Lower leg skin (tissue), 4 donors: ENCODE measurements around the gene LRRC3C. TPM values are rescaled to one million over a fixed set of nuclear protein-coding genes. Genes with fewer than 3 reads are reported as not detected.
A peak's percentile ranks its signal among the peaks of the same experiment; 100 is the strongest.

Experiments
- DNase-seq, 2 donors: peaks; one replicate each; pipeline ENCODE4 v3.0.0-alpha.2; 2019; ENCODE audit warnings: low spot score in 2 of 2
- H3K4me3 ChIP-seq: fragments of 200-600 bp; sonication (generic); 2 replicates; pipeline ENCODE4 v1.5.1; 2017; ENCODE audit warnings: mild to moderate bottlenecking, low read depth; ENCODE audit not compliant: poor library complexity, severe bottlenecking
- POLR2A ChIP-seq, 2 donors: fragments of 450-650 bp; IDR thresholded peaks; one replicate each; pipeline ENCODE4 v1.6.1; 2016 to 2017; ENCODE audit warnings: antibody characterized with exemption in 2 of 2, mild to moderate bottlenecking in 1 of 2, moderate library complexity in 1 of 2
- WGBS, 2 donors: methylation state at CpG; one replicate each; pipeline ENCODE4 v1.1.5; 2018; 5-methylcytosine and 5-hydroxymethylcytosine counted together
- intact Hi-C: fragments of 100-400 bp; cut with DNase I; formaldehyde crosslinking; loops from one replicate; pipeline ENCODE4 v1.15.0; 2023; ENCODE audit warnings: low total_unique reads
- total RNA-seq, 4 donors: library from RNA; depleted of rRNA; stranded (reverse); fragments of >200 nt; gene quantifications; one replicate each; pipeline ENCODE4 v1.1.0, GENCODE V29; 2016
- TF ChIP-seq, protein P1 (sequence below), 3 donors: fragments of 450-650 bp; IDR thresholded peaks; one replicate each; pipeline ENCODE4 v1.5.1; 2016; ENCODE audit warnings: antibody characterized with exemption in 3 of 3, mild to moderate bottlenecking in 3 of 3, moderate library complexity in 2 of 3

Gene LRRC3C
- total RNA-seq, 4 donors from 2014 or later, result 0.52 TPM; not detected in 3

DNA sequence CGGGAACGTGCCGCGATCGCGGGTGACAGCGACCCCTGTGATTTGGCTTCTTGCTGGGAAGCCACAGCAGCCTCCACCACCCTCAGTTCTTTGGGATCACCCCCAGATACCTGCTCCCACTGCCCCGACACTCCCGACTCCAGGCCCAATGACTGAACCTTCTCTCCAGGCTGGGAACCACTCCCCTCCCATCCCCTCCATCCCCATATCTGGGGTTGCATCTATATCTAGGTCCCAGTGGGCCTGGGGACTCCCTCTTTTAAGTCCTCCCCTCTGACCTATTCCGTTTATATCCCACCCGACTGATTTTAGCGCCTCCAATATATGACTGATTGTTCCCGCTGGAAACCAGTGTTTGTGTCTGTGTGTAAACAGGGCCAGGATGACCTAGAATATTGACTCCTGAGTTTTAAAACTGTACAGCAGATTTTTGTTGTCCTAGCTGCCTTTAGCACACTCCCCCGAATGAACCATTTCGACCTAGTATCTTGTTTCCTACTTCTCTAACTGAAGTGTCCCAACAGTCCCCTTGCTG is 53.7 kb downstream of the LRRC3C start:
- WGBS, 2 donors, result 2 to 3% methylated on average over 8 to 9 of the region's 15 CpGs
- intact Hi-C loops, result no loop called here
- DNase-seq, result no peak
- peak overlapping the region; percentile 97 for H3K4me3 ChIP-seq
- TF ChIP-seq, protein P1, sequence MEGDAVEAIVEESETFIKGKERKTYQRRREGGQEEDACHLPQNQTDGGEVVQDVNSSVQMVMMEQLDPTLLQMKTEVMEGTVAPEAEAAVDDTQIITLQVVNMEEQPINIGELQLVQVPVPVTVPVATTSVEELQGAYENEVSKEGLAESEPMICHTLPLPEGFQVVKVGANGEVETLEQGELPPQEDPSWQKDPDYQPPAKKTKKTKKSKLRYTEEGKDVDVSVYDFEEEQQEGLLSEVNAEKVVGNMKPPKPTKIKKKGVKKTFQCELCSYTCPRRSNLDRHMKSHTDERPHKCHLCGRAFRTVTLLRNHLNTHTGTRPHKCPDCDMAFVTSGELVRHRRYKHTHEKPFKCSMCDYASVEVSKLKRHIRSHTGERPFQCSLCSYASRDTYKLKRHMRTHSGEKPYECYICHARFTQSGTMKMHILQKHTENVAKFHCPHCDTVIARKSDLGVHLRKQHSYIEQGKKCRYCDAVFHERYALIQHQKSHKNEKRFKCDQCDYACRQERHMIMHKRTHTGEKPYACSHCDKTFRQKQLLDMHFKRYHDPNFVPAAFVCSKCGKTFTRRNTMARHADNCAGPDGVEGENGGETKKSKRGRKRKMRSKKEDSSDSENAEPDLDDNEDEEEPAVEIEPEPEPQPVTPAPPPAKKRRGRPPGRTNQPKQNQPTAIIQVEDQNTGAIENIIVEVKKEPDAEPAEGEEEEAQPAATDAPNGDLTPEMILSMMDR (IDR thresholded peaks at IDR 0.05), result no peak
- TF ChIP-seq POLR2A (IDR thresholded peaks at IDR 0.05), result no peak

DNA sequence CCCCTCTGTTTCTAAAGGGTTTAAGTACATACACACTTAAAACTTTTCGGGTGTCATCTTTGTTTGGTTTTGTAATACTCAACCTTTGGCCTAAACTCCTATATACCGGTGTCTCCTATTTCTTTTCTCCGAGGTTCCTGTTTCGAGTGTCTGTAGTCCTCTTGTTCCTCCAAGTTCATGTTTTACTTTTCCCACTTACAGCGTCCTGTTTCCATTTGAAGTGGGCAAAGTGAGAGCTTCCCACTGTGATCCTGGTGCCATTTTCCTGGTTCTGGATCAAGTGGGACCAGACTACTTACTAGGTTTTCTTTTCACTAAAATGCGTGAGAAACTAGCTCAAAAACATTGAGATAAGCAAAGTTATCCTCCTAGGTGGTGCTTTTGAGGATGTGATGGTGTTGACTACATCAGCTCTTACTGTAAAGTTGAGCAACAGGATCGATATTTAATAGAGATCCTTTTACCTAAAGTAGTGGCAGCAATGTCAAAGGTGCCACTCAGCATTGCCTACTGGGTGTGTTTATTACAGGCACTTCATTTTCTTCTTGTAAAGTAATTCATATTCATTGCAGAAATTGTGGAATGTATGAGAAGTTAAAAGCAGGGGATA is 54.3 kb downstream of the LRRC3C start:
- TF ChIP-seq POLR2A (IDR thresholded peaks at IDR 0.05), result no peak
- TF ChIP-seq, protein P1 (IDR thresholded peaks at IDR 0.05), result no peak
- 20 to 21% methylated on average over 7 of the region's 7 CpGs for WGBS, 2 donors
- intact Hi-C loops, result no loop called here
- H3K4me3 ChIP-seq, result peak overlapping the region; percentile 97
- DNase-seq, result no peak

DNA sequence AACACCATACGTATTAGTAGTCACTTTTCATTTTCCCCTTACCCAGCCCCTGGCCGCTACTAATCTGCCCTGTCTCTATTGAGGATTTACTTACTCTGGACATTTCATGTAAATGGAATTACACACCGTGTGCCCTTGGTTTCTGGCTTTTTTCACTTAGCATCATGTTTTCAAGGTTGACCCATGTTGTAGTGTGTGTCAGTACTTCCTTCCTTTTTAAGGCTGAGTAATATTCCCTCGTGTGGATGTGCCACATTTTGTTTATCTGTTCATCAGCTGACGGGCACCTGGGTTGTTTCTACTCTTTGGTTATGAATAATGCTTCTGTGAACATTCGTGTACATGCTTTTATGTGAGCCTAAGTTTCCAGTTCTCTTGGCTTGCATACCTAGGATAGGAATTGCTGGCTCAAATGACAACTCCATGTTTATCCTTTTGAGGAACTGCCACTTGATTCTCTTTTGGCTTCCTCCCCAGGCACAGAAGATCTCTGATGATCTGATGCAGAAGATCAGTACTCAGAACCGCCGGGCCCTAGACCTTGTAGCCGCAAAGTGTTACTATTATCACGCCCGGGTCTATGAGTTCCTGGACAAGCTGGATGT is 60.8 kb downstream of the LRRC3C start:
- TF ChIP-seq, protein P1 (IDR thresholded peaks at IDR 0.05), result no peak
- no peak for TF ChIP-seq POLR2A (IDR thresholded peaks at IDR 0.05)
- DNase-seq, result no peak
- intact Hi-C loops, result no loop called here
- WGBS, 2 donors, result 86 to 93% methylated on average over 11 of the region's 11 CpGs
- H3K4me3 ChIP-seq, result no peak overlapping the region

DNA sequence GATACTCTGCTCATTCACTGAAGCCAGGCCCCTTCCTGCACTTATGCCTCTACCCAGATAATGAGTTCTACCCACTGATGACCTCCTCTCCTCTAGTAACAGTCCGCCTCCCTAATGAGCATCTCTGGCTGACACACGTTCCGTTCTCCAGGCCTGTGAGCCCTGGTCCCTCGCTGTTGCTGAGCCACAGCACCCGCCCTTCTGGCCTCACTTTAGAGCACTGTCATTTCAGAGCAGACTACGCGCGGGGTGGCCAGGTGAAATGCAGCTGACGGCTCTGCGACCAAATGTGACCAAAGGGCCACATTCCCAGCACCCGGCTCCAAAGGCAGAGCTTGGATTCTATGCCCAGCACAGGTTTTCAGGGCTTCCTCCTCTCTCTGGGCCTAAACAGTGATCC is 66.9 kb downstream of the LRRC3C start:
- DNase-seq, result no peak
- WGBS, 2 donors, result 93 to 94% methylated on average over 11 of the region's 11 CpGs

More for the DNA sequence above, 66.9 kb downstream of the LRRC3C start:
- TF ChIP-seq, protein P1 (IDR thresholded peaks at IDR 0.05), result no peak
- no peak for TF ChIP-seq POLR2A (IDR thresholded peaks at IDR 0.05)
- no peak overlapping the region for H3K4me3 ChIP-seq
- intact Hi-C loops, result no loop called here

Other genes with a start within 250 kb of the LRRC3C start
- gene PGAP3, start 239.7 kb upstream of the LRRC3C start, total RNA-seq, result 10 to 100 TPM; 24.2 to 41.4 (median 28.8) TPM
- 100 to 1,000 TPM; 181 to 244 (median 191) TPM for gene ERBB2, start 227.7 kb upstream of the LRRC3C start, total RNA-seq
- gene MIEN1, start 197.2 kb upstream of the LRRC3C start, total RNA-seq, result 10 to 100 TPM; 42.8 to 82.0 (median 59.7) TPM
- 100 to 1,000 TPM in 2 of 4 donors, 10 to 100 TPM in 2; 66.0 to 148 (median 97.4) TPM for gene GRB7, start 189.8 kb upstream of the LRRC3C start, total RNA-seq
- 1 to 10 TPM in 1 of 4 donors, under 1 TPM in 3; 0.89 to 1.8 (median 0.97) TPM for gene IKZF3, start 63.4 kb upstream of the LRRC3C start, total RNA-seq
- not detected for gene ZPBP2, start 59.5 kb upstream of the LRRC3C start, total RNA-seq
- 10 to 100 TPM in 1 of 4 donors, 1 to 10 TPM in 3; 4.8 to 34.2 (median 7.7) TPM for gene GSDMB, start 9.1 kb upstream of the LRRC3C start, total RNA-seq
- gene ORMDL3, start 131 bp upstream of the LRRC3C start, total RNA-seq, result 10 to 100 TPM; 58.1 to 84.0 (median 70.0) TPM
- gene GSDMA, start 35.3 kb downstream of the LRRC3C start, total RNA-seq, result 100 to 1,000 TPM; 146 to 271 (median 163) TPM
- 100 to 1,000 TPM; 106 to 154 (median 129) TPM for gene PSMD3, start 53.1 kb downstream of the LRRC3C start, total RNA-seq
- gene CSF3, start 87.7 kb downstream of the LRRC3C start, total RNA-seq, result under 1 TPM in 2 of 4 donors, not detected in 2; 0.21 to 0.45 TPM
- gene MED24, start 126.7 kb downstream of the LRRC3C start, total RNA-seq, result 10 to 100 TPM; 47.2 to 88.9 (median 62.9) TPM
- gene THRA, start 135.2 kb downstream of the LRRC3C start, total RNA-seq, result 10 to 100 TPM; 28.2 to 56.8 (median 42.6) TPM
- 100 to 1,000 TPM; 111 to 194 (median 148) TPM for gene NR1D1, start 172.9 kb downstream of the LRRC3C start, total RNA-seq
- 100 to 1,000 TPM in 1 of 4 donors, 10 to 100 TPM in 3; 70.6 to 117 (median 82.4) TPM for gene MSL1, start 194.2 kb downstream of the LRRC3C start, total RNA-seq
- gene CASC3, start 212.8 kb downstream of the LRRC3C start, total RNA-seq, result 10 to 100 TPM; 32.3 to 58.1 (median 53.0) TPM
- gene RAPGEFL1, start 249.7 kb downstream of the LRRC3C start, total RNA-seq, result 100 to 1,000 TPM; 273 to 467 (median 316) TPM